Measurements from ENCODE around the gene OARD1. TPM values are rescaled to one million over a fixed set of nuclear protein-coding genes. Genes with fewer than 3 reads are reported as not detected.

OARD1 gene
- polyA plus RNA-seq, 1 of the 3 experiments (the other 2 are of a cell fraction) = 5.6 TPM

DNA sequence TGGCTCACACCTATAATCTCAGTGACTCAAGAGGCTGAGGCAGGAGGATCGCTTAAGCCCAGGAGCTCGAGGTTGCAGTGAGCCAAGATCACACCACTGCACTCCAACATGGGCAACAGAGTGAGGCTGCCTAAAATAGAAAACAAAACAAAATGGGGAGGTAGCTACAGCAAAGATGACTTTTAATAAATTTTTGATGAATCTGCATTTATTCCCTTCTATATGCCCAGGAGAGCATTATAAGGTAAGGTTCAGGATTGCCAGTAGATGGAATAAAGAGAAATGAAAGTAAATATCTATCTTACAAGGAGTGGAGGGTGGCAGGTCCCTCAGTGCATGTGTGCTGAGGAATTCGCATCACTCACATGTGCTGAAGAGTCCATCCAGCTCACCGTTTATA is 57.4 kb downstream of the OARD1 start:
- Histone ChIP-seq H3K9ac (no peak overlapping the region), H3K9me2 (no peaks in the 10 kb centered on the region), H3K4me2 (no peak overlapping the region), H3K27me3 (ENCODE audit: insufficient read depth) (no peaks in the 10 kb centered on the region; the same call in 1 of the 2 replicates), H3K36me3 (replicated peaks in 1 of 2; ENCODE audit: control insufficient read depth in 1 of 2, insufficient read depth in 2 of 2, low read length in 1 of 2) (no peaks in the 10 kb centered on the region), H3K4me1 (ENCODE audit: control insufficient read depth in 1 of 2, insufficient read depth in 2 of 2, low read depth in 1 of 2, low read length in 1 of 2) (peaks cover 0 to 5% of the 10 kb centered on the region in 2 experiments; a peak in 1 of 4 replicates), H3K27ac (ENCODE audit: low read depth in 2 of 2, low read length in 1 of 2) (no peak overlapping the region), H3K9me3 (no peaks in the 10 kb centered on the region), H3K4me3 (ENCODE audit: low read depth in 2 of 2, low read length in 1 of 2) (no peak overlapping the region), H2AFZ (ENCODE audit: low read depth) (no peak overlapping the region), H4K20me1 (ENCODE audit: insufficient read depth) (no peaks in the 10 kb centered on the region), H3K79me2 (ENCODE audit: insufficient read depth) (no peaks in the 10 kb centered on the region), H3F3A (replicated peaks; ENCODE audit: insufficient read depth) (no peaks in the 10 kb centered on the region)
- DNase-seq = no peak
- WGBS (ENCODE audit: low lambda C conversion rate) = 69% methylated on average over 4 of the region's 4 CpGs
- POLR2A ChIA-PET = no interaction called here
- CTCF ChIA-PET = interaction anchor here (1.2 to 2.6 kb wide), 3 partner anchors 13 to 51 kb away, joined by 4 to 18 read pairs (median 4); no protein-coding TSS in a partner anchor
- no peak for TF ChIP-seq MXI1 (IDR thresholded peaks at IDR 0.05; ENCODE audit: low read depth, low read length)
- no peak for TF ChIP-seq EZH2phosphoT487 (IDR thresholded peaks at IDR 0.05; ENCODE audit: borderline replicate concordance, low read depth)
- no peak for TF ChIP-seq JUND (IDR thresholded peaks at IDR 0.05)
- TF ChIP-seq CHD2 (IDR thresholded peaks at IDR 0.05; ENCODE audit: low read length, partially characterized antibody) = no peak
- TF ChIP-seq MEF2A (IDR thresholded peaks at IDR 0.05; ENCODE audit: borderline replicate concordance, low read depth) = no peak
- TF ChIP-seq, protein P1, sequence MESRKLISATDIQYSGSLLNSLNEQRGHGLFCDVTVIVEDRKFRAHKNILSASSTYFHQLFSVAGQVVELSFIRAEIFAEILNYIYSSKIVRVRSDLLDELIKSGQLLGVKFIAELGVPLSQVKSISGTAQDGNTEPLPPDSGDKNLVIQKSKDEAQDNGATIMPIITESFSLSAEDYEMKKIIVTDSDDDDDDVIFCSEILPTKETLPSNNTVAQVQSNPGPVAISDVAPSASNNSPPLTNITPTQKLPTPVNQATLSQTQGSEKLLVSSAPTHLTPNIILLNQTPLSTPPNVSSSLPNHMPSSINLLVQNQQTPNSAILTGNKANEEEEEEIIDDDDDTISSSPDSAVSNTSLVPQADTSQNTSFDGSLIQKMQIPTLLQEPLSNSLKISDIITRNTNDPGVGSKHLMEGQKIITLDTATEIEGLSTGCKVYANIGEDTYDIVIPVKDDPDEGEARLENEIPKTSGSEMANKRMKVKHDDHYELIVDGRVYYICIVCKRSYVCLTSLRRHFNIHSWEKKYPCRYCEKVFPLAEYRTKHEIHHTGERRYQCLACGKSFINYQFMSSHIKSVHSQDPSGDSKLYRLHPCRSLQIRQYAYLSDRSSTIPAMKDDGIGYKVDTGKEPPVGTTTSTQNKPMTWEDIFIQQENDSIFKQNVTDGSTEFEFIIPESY (IDR thresholded peaks at IDR 0.05; ENCODE audit: borderline replicate concordance, low read depth) = no peak
- no peak for TF ChIP-seq RFX5 (IDR thresholded peaks at IDR 0.05; ENCODE audit: low read length)
- no peak for TF ChIP-seq POLR2AphosphoS5 (IDR thresholded peaks at IDR 0.05; ENCODE audit: low read depth, low read length)
- no peak for TF ChIP-seq RCOR1 (IDR thresholded peaks at IDR 0.05; ENCODE audit: low read length)
- no peak for TF ChIP-seq FOXJ3 (CRISPR knock-in tag; IDR thresholded peaks at IDR 0.05)
- no peak for TF ChIP-seq SIN3A (IDR thresholded peaks at IDR 0.05; ENCODE audit: borderline replicate concordance, low read depth, low read length)
- TF ChIP-seq TAF1 (IDR thresholded peaks at IDR 0.05; ENCODE audit: borderline replicate concordance, low read depth, low read length) = no peak
- no peak for TF ChIP-seq FOSL2 (IDR thresholded peaks at IDR 0.05; ENCODE audit: borderline replicate concordance, low read depth)
- TF ChIP-seq, protein P2, sequence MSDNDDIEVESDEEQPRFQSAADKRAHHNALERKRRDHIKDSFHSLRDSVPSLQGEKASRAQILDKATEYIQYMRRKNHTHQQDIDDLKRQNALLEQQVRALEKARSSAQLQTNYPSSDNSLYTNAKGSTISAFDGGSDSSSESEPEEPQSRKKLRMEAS (IDR thresholded peaks at IDR 0.05; ENCODE audit: low read depth) = no peak
- no peak for TF ChIP-seq RAD21 (IDR thresholded peaks at IDR 0.05; ENCODE audit: low read length)
- TF ChIP-seq, protein P3, sequence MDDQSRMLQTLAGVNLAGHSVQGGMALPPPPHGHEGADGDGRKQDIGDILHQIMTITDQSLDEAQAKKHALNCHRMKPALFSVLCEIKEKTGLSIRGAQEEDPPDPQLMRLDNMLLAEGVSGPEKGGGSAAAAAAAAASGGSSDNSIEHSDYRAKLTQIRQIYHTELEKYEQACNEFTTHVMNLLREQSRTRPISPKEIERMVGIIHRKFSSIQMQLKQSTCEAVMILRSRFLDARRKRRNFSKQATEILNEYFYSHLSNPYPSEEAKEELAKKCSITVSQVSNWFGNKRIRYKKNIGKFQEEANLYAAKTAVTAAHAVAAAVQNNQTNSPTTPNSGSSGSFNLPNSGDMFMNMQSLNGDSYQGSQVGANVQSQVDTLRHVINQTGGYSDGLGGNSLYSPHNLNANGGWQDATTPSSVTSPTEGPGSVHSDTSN (IDR thresholded peaks at IDR 0.05) = no peak
- no peak for TF ChIP-seq TEAD4 (IDR thresholded peaks at IDR 0.05; ENCODE audit: borderline replicate concordance, insufficient read depth)

Other genes starting within 250 kb of the OARD1 start
- gene UNC5CL, start 33.1 kb downstream of the OARD1 start, polyA plus RNA-seq (2012; rRNA removed) = 0.10 TPM in 2 replicates
- gene TSPO2, start 29.9 kb downstream of the OARD1 start, polyA plus RNA-seq (2012; rRNA removed) = not detected in 2 replicates
- gene APOBEC2, start 19.2 kb downstream of the OARD1 start, polyA plus RNA-seq (2012; rRNA removed) = not detected in 2 replicates
- 6.8 and 9.7 TPM in 2 replicates for gene NFYA, start 618 bp upstream of the OARD1 start, polyA plus RNA-seq (2012; rRNA removed)
- not detected in 2 replicates for gene TREML1, start 82.0 kb upstream of the OARD1 start, polyA plus RNA-seq (2012; rRNA removed)
- gene TREM2, start 90.8 kb upstream of the OARD1 start, polyA plus RNA-seq (2012; rRNA removed) = not detected in 2 replicates
- not detected in 2 replicates for gene TREML2, start 128.8 kb upstream of the OARD1 start, polyA plus RNA-seq (2012; rRNA removed)
- not detected in 2 replicates for gene TREML4, start 156.0 kb upstream of the OARD1 start, polyA plus RNA-seq (2012; rRNA removed)
- gene TREM1, start 214.3 kb upstream of the OARD1 start, polyA plus RNA-seq (2012; rRNA removed) = not detected in 2 replicates